Aorta (tissue), 5 donors: ENCODE measurements around the gene ZNF662. TPM values are rescaled to one million over a fixed set of nuclear protein-coding genes. Genes with fewer than 3 reads are reported as not detected.

ENCODE experiments used
- ATAC-seq: fragments of 200-7000 bp; cut with Tn5 transposase; one replicate; pipeline ENCODE4 v1.9.1; 2022; ENCODE audit warnings: moderate library complexity; ENCODE audit not compliant: low FRiP score
- DNase-seq, 2 donors: peaks; one replicate each; pipeline ENCODE4 v3.0.0-alpha.2; 2020
- H3K27ac ChIP-seq, 2 donors: one replicate each; pipeline ENCODE4 v1.5.1; 2013; ENCODE audit warnings: low read length in 2 of 2, mild to moderate bottlenecking in 2 of 2, moderate library complexity in 2 of 2, control low read depth in 1 of 2, inconsistent platforms in 1 of 2, low read depth in 1 of 2
- H3K27me3 ChIP-seq, 2 donors: one replicate each; pipeline ENCODE4 v1.6.1; 2013; ENCODE audit warnings: control low read depth in 1 of 2, low read length in 1 of 2, mild to moderate bottlenecking in 1 of 2, moderate library complexity in 1 of 2; ENCODE audit not compliant: insufficient read depth in 2 of 2, control insufficient read depth in 1 of 2
- H3K36me3 ChIP-seq, 2 donors: one replicate each; pipeline ENCODE4 v1.6.1; 2013; ENCODE audit warnings: control low read depth in 1 of 2, low read length in 1 of 2, mild to moderate bottlenecking in 1 of 2; ENCODE audit not compliant: insufficient read depth in 2 of 2, control insufficient read depth in 1 of 2
- H3K4me1 ChIP-seq, 2 donors: one replicate each; pipeline ENCODE4 v1.6.1; 2013; ENCODE audit warnings: low read length in 2 of 2, control low read depth in 1 of 2, mild to moderate bottlenecking in 1 of 2, moderate library complexity in 1 of 2; ENCODE audit not compliant: insufficient read depth in 2 of 2, control insufficient read depth in 1 of 2
- H3K4me3 ChIP-seq, 2 donors: one replicate each; pipeline ENCODE4 v1.5.1; 2013; ENCODE audit warnings: low read length in 2 of 2, control low read depth in 1 of 2, mild to moderate bottlenecking in 1 of 2
- H3K9me3 ChIP-seq: one replicate; pipeline ENCODE4 v1.6.1; 2013; ENCODE audit warnings: mild to moderate bottlenecking, low read length; ENCODE audit not compliant: control insufficient read depth
- WGBS, 2 donors: extraction: QIAGEN DNeasy Blood & Tissue Kit; methylation state at CpG; one replicate each; pipeline ENCODE4 v1.1.7; 2013; 5-methylcytosine and 5-hydroxymethylcytosine counted together
- intact Hi-C, 2 donors: fragments of 100-400 bp; cut with DNase I; formaldehyde crosslinking; loops; one replicate each; pipeline versions ENCODE4 v1.14.2 to v1.15.0; 2022
- polyA plus RNA-seq, 2 donors: library from polyadenylated mRNA; stranded (reverse); fragments of 200-250 nt; gene quantifications; one replicate each; pipeline ENCODE4 v1.2.3, GENCODE V29; 2013
- total RNA-seq, 2 donors: library from RNA; stranded (reverse); fragmentation: NEBNext Ultra II Directional; extraction: Animal tissue kit (Norgen Biotek cat#: 25700); gene quantifications; one replicate each; pipeline ENCODE4 v1.2.1, GENCODE V29; 2021
- donor health status: healthy with polysubstance abuse.
- donor health status: Bipolar disorder and iron deficiency.
- donor health status: DM: no; HTN: no; CAD: no.
- donor health status: DM: no; HTN: no; CAD: no.
- donor health status: DM: yes; HTN: yes; CAD: no.

The ZNF662 gene
- total and polyA plus RNA-seq, 4 donors = 1.0 to 18.1 (median 11.4) TPM

DNA sequence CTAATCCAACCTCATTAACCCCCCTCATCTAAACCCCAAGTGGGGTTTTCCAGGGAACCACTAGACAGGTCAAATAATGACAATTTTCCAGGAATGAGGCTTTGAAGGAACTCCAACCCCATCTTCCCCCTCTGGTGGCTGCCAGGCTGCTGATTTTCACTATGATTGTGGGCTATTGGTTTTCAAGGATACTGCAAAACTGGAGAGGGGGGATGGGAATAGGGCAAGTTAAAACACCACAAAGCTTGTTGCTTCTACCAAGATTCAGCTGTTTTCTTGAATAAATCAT is 10.4 kb upstream of the ZNF662 start:
- no peak overlapping the region for H3K27ac ChIP-seq
- intact Hi-C loops = no loop called here
- H3K4me1 ChIP-seq = no peaks in the 10 kb centered on the region
- no peak for ATAC-seq
- DNase-seq = no peak
- no peaks in the 10 kb centered on the region for H3K36me3 ChIP-seq
- H3K27me3 ChIP-seq = no peaks in the 10 kb centered on the region
- H3K9me3 ChIP-seq = no peaks in the 10 kb centered on the region
- H3K4me3 ChIP-seq = no peak overlapping the region

DNA sequence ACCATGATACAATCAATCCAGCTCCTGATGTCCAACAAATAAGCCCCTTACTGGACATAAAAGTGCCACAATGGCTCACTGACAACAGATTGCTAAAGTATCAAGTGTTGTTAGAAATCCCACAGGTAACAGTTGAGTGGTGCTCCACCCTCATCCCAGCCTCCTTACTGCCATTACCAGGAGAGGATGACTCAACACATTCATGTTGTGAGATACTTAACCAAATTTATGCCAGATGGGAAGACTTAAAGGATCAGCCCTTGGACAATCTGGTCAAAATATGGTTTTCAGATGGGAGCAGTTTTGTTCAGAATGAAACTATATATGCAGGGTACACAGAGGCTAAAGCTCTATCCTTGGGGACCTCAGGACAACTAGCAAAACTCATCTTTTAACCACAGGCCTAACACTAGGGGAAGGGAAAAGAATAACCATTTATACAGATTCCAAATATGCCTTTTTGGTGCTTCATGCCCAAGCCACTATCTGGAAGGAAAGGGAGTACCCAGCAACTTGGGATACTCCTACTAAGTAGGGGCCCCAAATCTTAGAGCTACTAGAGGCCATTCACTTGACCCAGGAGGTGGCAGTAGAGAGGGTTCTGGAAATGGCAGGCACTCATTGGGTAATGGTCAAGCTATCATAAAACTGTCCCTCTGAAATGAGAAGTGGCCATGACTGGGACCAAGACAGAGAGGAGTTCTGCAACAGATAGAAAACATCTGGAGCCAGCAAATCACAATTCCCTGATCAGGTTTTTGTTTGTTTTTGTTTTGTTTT is 6.9 kb upstream of the ZNF662 start:
- Histone ChIP-seq H3K9me3 (no peaks in the 10 kb centered on the region), H3K36me3 (no peaks in the 10 kb centered on the region), H3K4me1 (no peaks in the 10 kb centered on the region), H3K27ac (no peak overlapping the region), H3K27me3 (no peaks in the 10 kb centered on the region), H3K4me3 (no peak overlapping the region)
- intact Hi-C loops = no loop called here
- DNase-seq (no peak), ATAC-seq (no peak)

DNA sequence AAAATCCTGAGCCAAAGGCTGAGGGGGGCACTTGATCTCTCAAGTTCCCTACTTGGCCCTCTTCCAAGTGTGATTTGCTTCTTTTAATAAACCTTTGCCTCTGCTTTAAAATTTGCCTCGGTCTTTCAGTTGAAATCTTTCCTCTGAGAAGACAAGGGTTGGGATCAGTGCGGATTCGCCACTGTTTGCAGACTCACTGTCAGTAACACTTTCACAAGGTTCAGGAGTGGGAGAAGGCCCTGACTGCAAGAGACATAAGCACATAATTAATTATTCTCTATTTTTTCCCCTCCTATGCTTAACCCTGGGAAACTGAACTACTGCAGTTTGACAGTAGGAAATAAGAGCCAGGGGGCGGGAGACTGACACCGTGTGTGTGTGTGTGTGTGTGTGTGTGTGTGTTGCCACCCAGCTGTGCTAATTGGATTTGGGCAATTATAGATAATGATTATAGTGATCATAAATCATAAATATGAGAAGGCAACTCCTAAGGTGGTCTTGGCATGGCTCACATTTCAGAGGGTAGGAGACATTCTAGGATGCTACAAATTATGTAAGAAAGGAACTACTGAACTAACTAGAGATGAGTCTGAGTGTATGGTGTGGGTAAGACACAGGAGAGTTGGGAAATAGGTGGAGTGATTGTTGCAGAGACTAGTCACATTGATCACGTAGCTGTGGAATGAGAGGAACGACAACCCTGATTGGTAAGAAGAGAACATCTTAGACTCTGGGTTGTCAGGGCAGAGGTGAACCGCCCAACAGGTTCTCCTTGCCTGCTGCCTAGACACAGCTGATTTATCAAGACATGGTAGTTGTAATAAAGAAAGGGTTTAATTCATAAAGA is 5.5 kb upstream of the ZNF662 start:
- H3K4me1 ChIP-seq = no peaks in the 10 kb centered on the region
- H3K9me3 ChIP-seq = no peaks in the 10 kb centered on the region
- H3K27me3 ChIP-seq = no peaks in the 10 kb centered on the region
- WGBS, 2 donors = 76 to 84% methylated on average over 8 of the region's 8 CpGs
- H3K27ac ChIP-seq = no peak overlapping the region
- ATAC-seq (no peak), DNase-seq (no peak)
- H3K4me3 ChIP-seq = no peak overlapping the region
- intact Hi-C loops = no loop called here
- H3K36me3 ChIP-seq = no peaks in the 10 kb centered on the region

DNA sequence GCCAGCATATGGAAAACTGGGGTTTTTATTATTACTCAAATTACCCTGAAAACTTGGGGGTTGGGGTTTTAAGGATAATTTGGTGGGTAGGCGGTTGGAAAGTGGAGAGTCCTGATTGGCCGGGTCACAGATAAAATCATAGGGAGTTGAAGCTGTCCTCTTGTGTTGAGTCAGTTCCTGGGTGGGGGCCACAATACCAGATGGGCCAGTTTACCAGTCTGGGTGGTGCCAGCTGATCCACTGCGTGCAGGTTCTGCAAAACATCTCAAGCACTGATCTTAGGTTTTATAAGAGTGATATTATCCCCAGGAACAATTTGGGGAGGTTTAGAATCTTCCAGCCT is 4.9 kb upstream of the ZNF662 start:
- no peak for ATAC-seq
- WGBS, 2 donors = 89 to 91% methylated on average over 3 of the region's 3 CpGs
- Histone ChIP-seq H3K27me3 (no peaks in the 10 kb centered on the region), H3K27ac (no peak overlapping the region), H3K4me3 (no peak overlapping the region), H3K36me3 (no peaks in the 10 kb centered on the region), H3K9me3 (no peaks in the 10 kb centered on the region), H3K4me1 (no peaks in the 10 kb centered on the region)
- DNase-seq = no peak
- intact Hi-C loops = no loop called here

DNA sequence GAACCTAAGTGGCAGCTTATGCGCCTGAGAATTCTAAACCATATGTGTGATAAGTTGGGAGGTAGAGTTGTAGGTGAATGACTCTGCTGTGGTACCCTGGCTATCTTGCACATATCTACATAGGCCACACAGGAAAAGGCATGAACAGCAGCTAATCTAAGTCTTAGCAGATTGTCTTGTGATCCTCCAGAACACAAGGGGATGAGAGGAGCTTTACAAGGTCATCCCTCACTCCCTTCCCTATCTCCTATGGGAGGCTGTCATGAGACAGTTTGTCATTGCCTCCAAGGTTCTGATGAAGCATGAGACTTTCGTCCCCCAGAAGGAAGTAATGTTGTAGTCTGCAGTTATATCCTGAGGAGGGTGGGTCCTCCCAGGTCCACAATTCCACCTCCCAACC is 3.7 kb upstream of the ZNF662 start:
- 88 to 89% methylated on average over 2 of the region's 2 CpGs for WGBS, 2 donors
- H3K4me3 ChIP-seq = no peak overlapping the region
- H3K27ac ChIP-seq = no peak overlapping the region
- DNase-seq (no peak), ATAC-seq (no peak)
- no peaks in the 10 kb centered on the region for H3K9me3 ChIP-seq
- H3K36me3 ChIP-seq = no peaks in the 10 kb centered on the region
- H3K27me3 ChIP-seq = no peaks in the 10 kb centered on the region
- intact Hi-C loops = no loop called here
- no peaks in the 10 kb centered on the region for H3K4me1 ChIP-seq

DNA sequence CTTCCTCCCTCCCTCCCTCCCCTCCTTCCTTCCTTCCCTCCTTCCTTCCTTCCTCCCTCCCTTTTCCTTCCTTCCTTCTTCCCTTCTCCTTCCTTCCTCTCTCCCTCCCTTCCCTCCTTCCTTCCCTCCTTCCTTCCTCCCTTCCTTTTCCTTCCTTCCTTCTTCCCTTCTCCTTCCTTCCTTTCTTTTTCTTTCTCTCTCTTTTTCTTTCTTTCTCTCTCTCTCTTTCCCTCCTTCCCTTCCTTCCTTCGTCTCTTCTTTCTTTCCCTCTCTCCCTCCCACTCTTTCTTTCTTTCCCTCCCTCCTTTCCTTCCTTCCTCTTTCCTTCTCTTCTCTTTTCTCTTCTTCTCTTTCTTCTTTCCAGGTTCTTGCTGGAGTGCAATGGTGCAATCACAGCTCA is 1.9 kb upstream of the ZNF662 start:
- no peaks in the 10 kb centered on the region for H3K9me3 ChIP-seq
- no peaks in the 10 kb centered on the region for H3K27me3 ChIP-seq
- ATAC-seq = no peak
- H3K27ac ChIP-seq = no peak overlapping the region
- no peaks in the 10 kb centered on the region for H3K4me1 ChIP-seq
- intact Hi-C loops = no loop called here
- no peak overlapping the region for H3K4me3 ChIP-seq
- no peak for DNase-seq
- WGBS, 2 donors = 92 to 100% methylated on average over 1 of the region's 1 CpG
- H3K36me3 ChIP-seq = peaks cover 0 to 2% of the 10 kb centered on the region in 2 donors

DNA sequence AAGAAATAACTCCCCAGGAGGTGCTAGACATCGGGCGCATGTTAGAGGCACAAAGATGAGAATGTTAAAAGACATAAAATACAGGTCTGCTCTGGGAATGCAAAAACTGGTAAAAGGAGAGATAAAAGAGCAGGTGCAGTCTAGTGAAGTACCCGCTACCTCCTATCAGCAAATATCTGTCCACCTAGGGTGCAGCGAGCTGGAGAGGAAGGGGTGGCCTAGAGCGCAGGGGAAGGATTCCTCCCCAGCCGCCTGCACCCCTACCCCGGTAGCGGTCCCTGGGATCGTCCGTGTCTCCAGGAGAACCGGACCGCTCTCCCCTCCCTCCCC is 237 bp upstream of the ZNF662 start:
- ATAC-seq (no peak), DNase-seq (no peak)
- intact Hi-C loops = no loop called here
- Histone ChIP-seq H3K36me3 (peaks cover 2 to 4% of the 10 kb centered on the region in 2 donors), H3K27me3 (no peaks in the 10 kb centered on the region), H3K4me3 (peak overlapping the region; percentile 29 to 41), H3K9me3 (no peaks in the 10 kb centered on the region), H3K4me1 (no peaks in the 10 kb centered on the region), H3K27ac (no peak overlapping the region)
- WGBS, 2 donors = 5% methylated on average over 12 of the region's 12 CpGs

DNA sequence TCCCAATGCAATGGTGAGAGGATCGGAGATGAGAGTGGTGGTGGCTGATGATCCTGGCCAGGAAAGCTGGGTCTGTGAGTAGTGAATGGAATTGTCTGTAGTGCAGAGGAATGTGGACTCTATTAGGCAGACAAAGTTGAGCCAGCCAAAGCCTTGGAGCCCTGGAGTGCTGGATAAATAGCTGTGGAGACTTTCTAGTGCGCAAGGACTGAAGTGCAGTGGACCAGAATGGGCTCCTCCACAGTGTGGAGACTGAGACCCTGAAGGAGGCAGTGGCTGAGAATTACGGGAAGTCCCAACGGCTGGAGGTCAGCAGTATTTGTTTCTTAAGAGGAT is 874 bp downstream of the ZNF662 start:
- Histone ChIP-seq H3K27ac (no peak overlapping the region), H3K9me3 (no peaks in the 10 kb centered on the region), H3K36me3 (peaks cover 2 to 11% of the 10 kb centered on the region in 2 donors), H3K27me3 (no peaks in the 10 kb centered on the region), H3K4me3 (peak overlapping the region; percentile 29 to 41), H3K4me1 (no peaks in the 10 kb centered on the region)
- 43 to 45% methylated on average over 4 of the region's 4 CpGs for WGBS, 2 donors
- intact Hi-C loops = no loop called here
- ATAC-seq (peak; percentile 26), DNase-seq (no peak)

DNA sequence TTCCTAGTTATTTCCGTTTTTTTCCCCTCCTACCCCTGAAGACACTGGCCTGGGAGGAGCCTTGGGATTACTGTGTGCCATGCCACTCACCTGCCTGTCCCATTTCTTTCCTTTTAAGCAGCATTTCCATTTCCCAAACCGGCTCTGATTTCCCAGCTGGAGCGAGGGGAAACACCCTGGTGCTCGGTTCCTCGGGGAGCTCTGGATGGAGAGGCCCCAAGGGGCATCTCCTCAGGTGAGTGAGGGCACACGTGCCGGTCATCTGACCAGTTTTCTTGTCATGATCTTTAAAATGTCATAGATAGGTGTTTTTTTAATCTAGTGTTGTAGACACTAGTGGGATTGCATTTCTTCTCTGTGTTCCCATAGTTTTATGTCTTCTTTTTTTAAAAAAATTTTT is 2.7 kb downstream of the ZNF662 start:
- Histone ChIP-seq H3K4me3 (no peak overlapping the region), H3K27me3 (no peaks in the 10 kb centered on the region), H3K27ac (no peak overlapping the region), H3K4me1 (no peaks in the 10 kb centered on the region), H3K9me3 (peaks cover 3% of the 10 kb centered on the region), H3K36me3 (peaks cover 6 to 16% of the 10 kb centered on the region in 2 donors)
- 89 to 94% methylated on average over 7 of the region's 7 CpGs for WGBS, 2 donors
- ATAC-seq = no peak
- no peak for DNase-seq
- intact Hi-C loops = no loop called here
